Hematopoietic multipotent progenitor cell (in vitro differentiated cells): Measurements from ENCODE around the gene IFI6. TPM values are rescaled to one million over a fixed set of nuclear protein-coding genes. Genes with fewer than 3 reads are reported as not detected.

Source experiments
- small RNA-seq: library from RNA; depleted of rRNA; stranded (forward); fragments of <200 nt; gene quantifications from one replicate; pipeline ENCODE3, GENCODE V24; 2012
- total RNA-seq: library from RNA; depleted of rRNA; stranded (reverse); fragments of >200 nt; gene quantifications from one replicate; pipeline ENCODE4 v1.2.3, GENCODE V29; 2012

Gene IFI6
- total RNA-seq, 1 donor: 118 TPM

Small RNA genes within 50 kb of the gene (small RNA-seq; reads per million reads assigned to genes)
- gene AL031729.1 (not detected), gene RNU6-424P (not detected), gene RNU6-949P (not detected)

Other genes with a start within 250 kb of the IFI6 start
- gene WASF2, start 182.0 kb downstream of the IFI6 start, total RNA-seq: 43.9 TPM
- 20.5 TPM for gene AHDC1, start 68.0 kb downstream of the IFI6 start, total RNA-seq
- 10.8 TPM for gene FGR, start 37.0 kb downstream of the IFI6 start, total RNA-seq
- gene FAM76A, start 53.8 kb upstream of the IFI6 start, total RNA-seq: 10.2 TPM
- gene STX12, start 101.0 kb upstream of the IFI6 start, total RNA-seq: 7.5 TPM
- 37.4 TPM for gene PPP1R8, start 158.6 kb upstream of the IFI6 start, total RNA-seq
- gene THEMIS2, start 200.4 kb upstream of the IFI6 start, total RNA-seq: 181 TPM
- gene RPA2, start 242.4 kb upstream of the IFI6 start, total RNA-seq: 43.4 TPM